IPS-18a (cell line): ENCODE measurements around the gene RNU5B-1.

Source experiments
- H3K27ac ChIP-seq: one replicate; pipeline ENCODE4 v1.5.1; 2013; ENCODE audit warnings: low read length
- H3K27me3 ChIP-seq: one replicate; pipeline ENCODE4 v1.6.1; 2013; ENCODE audit warnings: mild to moderate bottlenecking, low read length; ENCODE audit not compliant: control insufficient read depth, insufficient read depth
- H3K36me3 ChIP-seq: one replicate; pipeline ENCODE4 v1.6.1; 2013; ENCODE audit warnings: low read depth, low read length; ENCODE audit not compliant: control insufficient read depth
- H3K4me1 ChIP-seq: one replicate; pipeline ENCODE4 v1.6.1; 2013; ENCODE audit warnings: low read depth, low read length; ENCODE audit not compliant: control insufficient read depth
- H3K4me3 ChIP-seq: one replicate; pipeline ENCODE4 v1.5.1; 2013; ENCODE audit warnings: low read length
- H3K9ac ChIP-seq: one replicate; pipeline ENCODE4 v1.6.1; 2013; ENCODE audit warnings: mild to moderate bottlenecking, low read length, moderate library complexity
- H3K9me3 ChIP-seq: one replicate; pipeline ENCODE4 v1.6.1; 2013; ENCODE audit warnings: low read depth, low read length; ENCODE audit not compliant: control insufficient read depth

The RNU5B-1 gene

GRCh38 chr15:65310431-65311137, 6.1 kb downstream of the RNU5B-1 start:
- Histone ChIP-seq H3K27me3 (no peaks in the 10 kb centered on the region), H3K36me3 (no peaks in the 10 kb centered on the region), H3K4me3 (no peak overlapping the region), H3K27ac (no peak overlapping the region), H3K4me1 (no peaks in the 10 kb centered on the region), H3K9ac (no peak overlapping the region), H3K9me3 (no peaks in the 10 kb centered on the region)

- Histone ChIP-seq H3K9ac (no peak overlapping the region), H3K4me3 (no peak overlapping the region), H3K27me3 (no peaks in the 10 kb centered on the region), H3K4me1 (no peaks in the 10 kb centered on the region), H3K9me3 (no peaks in the 10 kb centered on the region), H3K36me3 (no peaks in the 10 kb centered on the region), H3K27ac (no peak overlapping the region)
Observed at GRCh38 chr15:65311760-65312159, 7.3 kb downstream of the RNU5B-1 start.

- no peaks in the 10 kb centered on the region for H3K9me3 ChIP-seq
- H3K4me3 ChIP-seq, result no peak overlapping the region
- no peak overlapping the region for H3K9ac ChIP-seq
- no peaks in the 10 kb centered on the region for H3K36me3 ChIP-seq
- no peak overlapping the region for H3K27ac ChIP-seq
- no peaks in the 10 kb centered on the region for H3K4me1 ChIP-seq
- H3K27me3 ChIP-seq, result no peaks in the 10 kb centered on the region
Observed at GRCh38 chr15:65312400-65312916, 8.0 kb downstream of the RNU5B-1 start.

GRCh38 chr15:65318870-65319356, 14.4 kb downstream of the RNU5B-1 start:
- Histone ChIP-seq H3K4me3 (no peak overlapping the region), H3K9ac (no peak overlapping the region), H3K9me3 (no peaks in the 10 kb centered on the region), H3K27ac (no peak overlapping the region), H3K36me3 (no peaks in the 10 kb centered on the region), H3K4me1 (no peaks in the 10 kb centered on the region), H3K27me3 (no peaks in the 10 kb centered on the region)

GRCh38 chr15:65323071-65323511, 18.6 kb downstream of the RNU5B-1 start:
- Histone ChIP-seq H3K27me3 (no peaks in the 10 kb centered on the region), H3K27ac (no peak overlapping the region), H3K4me3 (no peak overlapping the region), H3K9ac (no peak overlapping the region), H3K4me1 (no peaks in the 10 kb centered on the region), H3K9me3 (no peaks in the 10 kb centered on the region), H3K36me3 (no peaks in the 10 kb centered on the region)

- Histone ChIP-seq H3K9ac (no peak overlapping the region), H3K27me3 (no peaks in the 10 kb centered on the region), H3K27ac (no peak overlapping the region)
Observed at GRCh38 chr15:65326117-65326526, 21.6 kb downstream of the RNU5B-1 start.

GRCh38 chr15:65326818-65327217, 22.3 kb downstream of the RNU5B-1 start:
- Histone ChIP-seq H3K9ac (no peak overlapping the region), H3K4me3 (no peak overlapping the region), H3K27ac (no peak overlapping the region), H3K27me3 (no peaks in the 10 kb centered on the region), H3K4me1 (no peaks in the 10 kb centered on the region), H3K9me3 (no peaks in the 10 kb centered on the region), H3K36me3 (peaks cover 28% of the 10 kb centered on the region)

More at GRCh38 chr15:65326117-65326526, 21.6 kb downstream of the RNU5B-1 start:
- peaks cover 21% of the 10 kb centered on the region for H3K36me3 ChIP-seq
- H3K4me3 ChIP-seq, result no peak overlapping the region
- H3K4me1 ChIP-seq, result no peaks in the 10 kb centered on the region
- H3K9me3 ChIP-seq, result no peaks in the 10 kb centered on the region

- no peaks in the 10 kb centered on the region for H3K4me1 ChIP-seq
- no peak overlapping the region for H3K4me3 ChIP-seq
- H3K36me3 ChIP-seq, result peaks cover 28% of the 10 kb centered on the region
- no peak overlapping the region for H3K27ac ChIP-seq
- H3K9me3 ChIP-seq, result no peaks in the 10 kb centered on the region
- H3K9ac ChIP-seq, result no peak overlapping the region
- H3K27me3 ChIP-seq, result no peaks in the 10 kb centered on the region
Observed at GRCh38 chr15:65327651-65328393, 23.3 kb downstream of the RNU5B-1 start.

GRCh38 chr15:65328506-65329287, 24.2 kb downstream of the RNU5B-1 start:
- Histone ChIP-seq H3K9me3 (no peaks in the 10 kb centered on the region), H3K27me3 (no peaks in the 10 kb centered on the region), H3K4me1 (peaks cover 2% of the 10 kb centered on the region), H3K36me3 (peaks cover 28% of the 10 kb centered on the region), H3K27ac (no peak overlapping the region), H3K4me3 (no peak overlapping the region), H3K9ac (no peak overlapping the region)

- Histone ChIP-seq H3K4me3 (no peak overlapping the region), H3K27me3 (no peaks in the 10 kb centered on the region), H3K27ac (no peak overlapping the region), H3K36me3 (peaks cover 28% of the 10 kb centered on the region), H3K4me1 (peaks cover 10% of the 10 kb centered on the region), H3K9ac (no peak overlapping the region), H3K9me3 (no peaks in the 10 kb centered on the region)
Observed at GRCh38 chr15:65329288-65329983, 25.0 kb downstream of the RNU5B-1 start.
